Thyroid gland (tissue), 4 donors: ENCODE results near the gene IMPG2.

Source experiments
- POLR2A ChIP-seq, 2 donors: fragments of 450-650 bp; IDR thresholded peaks; one replicate each; pipeline ENCODE4 v1.6.1; 2017; ENCODE audit warnings: antibody characterized with exemption in 2 of 2, mild to moderate bottlenecking in 2 of 2, moderate library complexity in 1 of 2
- TF ChIP-seq, protein P1 (sequence below), 6 experiments: fragments of 200-600 bp in 3 of 6; fragments of 450-650 bp in 3 of 6; sonication (generic) in 3 of 6; IDR thresholded peaks; one replicate each; pipeline ENCODE4 v1.5.1; 2016 to 2019; ENCODE audit warnings: antibody characterized with exemption in 6 of 6, mild to moderate bottlenecking in 2 of 6, inconsistent platforms in 1 of 6, moderate library complexity in 1 of 6

DNA sequence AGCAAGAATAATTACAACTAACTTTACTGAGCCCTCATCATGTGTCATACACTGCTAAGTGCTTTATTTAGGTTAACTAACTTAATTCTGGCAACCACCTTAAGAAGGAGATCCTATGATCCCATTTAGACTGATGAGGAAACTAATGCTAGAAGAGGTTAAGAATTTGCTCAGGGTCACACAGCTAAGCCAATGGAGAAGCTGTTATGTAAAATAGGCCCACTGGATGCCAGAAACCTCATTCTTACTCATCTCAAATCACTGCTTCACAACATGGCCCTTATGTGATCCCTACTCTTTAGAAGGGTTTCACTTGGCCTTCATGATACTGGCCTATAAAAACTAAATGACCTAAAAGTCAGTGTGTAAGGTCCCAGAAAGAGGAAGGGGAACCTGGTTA lies 41.2 kb downstream of the IMPG2 start:
- TF ChIP-seq, protein P1, sequence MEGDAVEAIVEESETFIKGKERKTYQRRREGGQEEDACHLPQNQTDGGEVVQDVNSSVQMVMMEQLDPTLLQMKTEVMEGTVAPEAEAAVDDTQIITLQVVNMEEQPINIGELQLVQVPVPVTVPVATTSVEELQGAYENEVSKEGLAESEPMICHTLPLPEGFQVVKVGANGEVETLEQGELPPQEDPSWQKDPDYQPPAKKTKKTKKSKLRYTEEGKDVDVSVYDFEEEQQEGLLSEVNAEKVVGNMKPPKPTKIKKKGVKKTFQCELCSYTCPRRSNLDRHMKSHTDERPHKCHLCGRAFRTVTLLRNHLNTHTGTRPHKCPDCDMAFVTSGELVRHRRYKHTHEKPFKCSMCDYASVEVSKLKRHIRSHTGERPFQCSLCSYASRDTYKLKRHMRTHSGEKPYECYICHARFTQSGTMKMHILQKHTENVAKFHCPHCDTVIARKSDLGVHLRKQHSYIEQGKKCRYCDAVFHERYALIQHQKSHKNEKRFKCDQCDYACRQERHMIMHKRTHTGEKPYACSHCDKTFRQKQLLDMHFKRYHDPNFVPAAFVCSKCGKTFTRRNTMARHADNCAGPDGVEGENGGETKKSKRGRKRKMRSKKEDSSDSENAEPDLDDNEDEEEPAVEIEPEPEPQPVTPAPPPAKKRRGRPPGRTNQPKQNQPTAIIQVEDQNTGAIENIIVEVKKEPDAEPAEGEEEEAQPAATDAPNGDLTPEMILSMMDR (IDR thresholded peaks at IDR 0.05) = no peak
- no peak for TF ChIP-seq POLR2A (IDR thresholded peaks at IDR 0.05)
